Lower leg skin (tissue), 3 donors: ENCODE measurements around the gene CYFIP1.

Experiments used
- POLR2A ChIP-seq, 2 donors: fragments of 450-650 bp; IDR thresholded peaks; one replicate each; pipeline ENCODE4 v1.6.1; 2016 to 2017; ENCODE audit warnings: antibody characterized with exemption in 2 of 2, mild to moderate bottlenecking in 1 of 2, moderate library complexity in 1 of 2
- TF ChIP-seq, protein P1 (sequence below), 3 donors: fragments of 450-650 bp; IDR thresholded peaks; one replicate each; pipeline ENCODE4 v1.5.1; 2016; ENCODE audit warnings: antibody characterized with exemption in 3 of 3, mild to moderate bottlenecking in 3 of 3, moderate library complexity in 2 of 3

DNA sequence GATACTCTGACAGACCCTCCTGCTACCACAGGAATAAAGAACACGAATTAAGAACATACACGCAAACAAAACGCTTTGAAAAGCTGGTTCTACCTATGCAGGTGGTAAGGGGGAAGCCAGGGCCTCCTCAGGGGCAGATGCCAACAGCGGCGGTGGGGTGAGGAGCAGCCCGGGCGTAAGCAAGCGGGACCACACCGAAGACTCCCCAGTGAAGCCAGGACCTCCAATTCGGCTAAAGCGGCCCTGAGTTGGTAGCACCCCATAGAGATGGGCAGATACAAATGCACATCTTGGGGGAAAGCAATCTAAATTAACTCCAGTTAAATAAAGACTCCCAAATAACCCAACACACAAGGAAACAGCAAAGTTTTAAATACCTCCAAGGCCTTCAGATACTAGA, 109.3 kb downstream of the CYFIP1 start:
- no peak for TF ChIP-seq POLR2A (IDR thresholded peaks at IDR 0.05)
- TF ChIP-seq, protein P1, sequence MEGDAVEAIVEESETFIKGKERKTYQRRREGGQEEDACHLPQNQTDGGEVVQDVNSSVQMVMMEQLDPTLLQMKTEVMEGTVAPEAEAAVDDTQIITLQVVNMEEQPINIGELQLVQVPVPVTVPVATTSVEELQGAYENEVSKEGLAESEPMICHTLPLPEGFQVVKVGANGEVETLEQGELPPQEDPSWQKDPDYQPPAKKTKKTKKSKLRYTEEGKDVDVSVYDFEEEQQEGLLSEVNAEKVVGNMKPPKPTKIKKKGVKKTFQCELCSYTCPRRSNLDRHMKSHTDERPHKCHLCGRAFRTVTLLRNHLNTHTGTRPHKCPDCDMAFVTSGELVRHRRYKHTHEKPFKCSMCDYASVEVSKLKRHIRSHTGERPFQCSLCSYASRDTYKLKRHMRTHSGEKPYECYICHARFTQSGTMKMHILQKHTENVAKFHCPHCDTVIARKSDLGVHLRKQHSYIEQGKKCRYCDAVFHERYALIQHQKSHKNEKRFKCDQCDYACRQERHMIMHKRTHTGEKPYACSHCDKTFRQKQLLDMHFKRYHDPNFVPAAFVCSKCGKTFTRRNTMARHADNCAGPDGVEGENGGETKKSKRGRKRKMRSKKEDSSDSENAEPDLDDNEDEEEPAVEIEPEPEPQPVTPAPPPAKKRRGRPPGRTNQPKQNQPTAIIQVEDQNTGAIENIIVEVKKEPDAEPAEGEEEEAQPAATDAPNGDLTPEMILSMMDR (IDR thresholded peaks at IDR 0.05): no peak
